GM21723 (cell line): Measurements from ENCODE around the gene DAD1.

Experiments
- ATAC-seq: cut with Tn5 transposase; IDR thresholded peaks from one replicate; pipeline ENCODE4 v1.9.1; 2021; ENCODE audit warnings: mild to moderate bottlenecking, moderate library complexity; ENCODE audit not compliant: unreplicated experiment

Gene DAD1

DNA sequence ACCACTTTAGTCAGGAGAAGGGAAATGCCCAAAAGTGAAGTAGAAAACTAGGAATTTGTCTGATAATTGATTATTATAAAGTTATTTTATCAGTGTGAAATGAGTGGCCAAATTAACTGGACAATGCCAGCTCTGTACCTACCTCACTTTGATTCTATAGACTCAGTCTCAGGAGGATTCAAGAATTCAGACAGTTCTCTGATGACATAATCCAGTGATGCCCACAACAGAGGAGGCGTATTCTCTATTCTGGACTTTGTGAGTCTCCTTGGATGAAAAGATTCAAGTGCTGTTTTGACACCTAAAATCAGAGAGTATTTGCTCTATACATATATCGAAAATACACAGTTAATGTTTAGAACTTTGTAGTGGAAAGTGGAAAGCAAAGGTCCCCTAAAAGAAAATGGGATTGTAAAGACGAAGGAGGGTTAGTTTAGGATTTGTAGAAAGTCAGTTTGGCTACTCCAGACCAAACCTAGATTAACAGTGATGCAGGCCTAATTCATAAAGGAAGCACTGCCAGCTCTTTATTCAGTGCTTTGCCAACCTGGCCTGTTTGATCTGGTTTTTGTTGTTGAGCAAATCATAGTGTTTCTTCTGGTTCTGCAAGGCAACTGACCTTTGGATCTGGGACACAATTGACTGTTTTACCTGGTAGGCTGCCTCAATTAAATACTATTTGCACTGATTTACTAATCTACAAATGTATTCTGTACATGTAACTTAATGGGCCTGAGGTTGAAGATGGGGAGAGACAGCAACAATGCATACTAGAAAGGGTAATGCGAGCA is 67.4 kb downstream of the DAD1 start:
- ATAC-seq: no peak

DNA sequence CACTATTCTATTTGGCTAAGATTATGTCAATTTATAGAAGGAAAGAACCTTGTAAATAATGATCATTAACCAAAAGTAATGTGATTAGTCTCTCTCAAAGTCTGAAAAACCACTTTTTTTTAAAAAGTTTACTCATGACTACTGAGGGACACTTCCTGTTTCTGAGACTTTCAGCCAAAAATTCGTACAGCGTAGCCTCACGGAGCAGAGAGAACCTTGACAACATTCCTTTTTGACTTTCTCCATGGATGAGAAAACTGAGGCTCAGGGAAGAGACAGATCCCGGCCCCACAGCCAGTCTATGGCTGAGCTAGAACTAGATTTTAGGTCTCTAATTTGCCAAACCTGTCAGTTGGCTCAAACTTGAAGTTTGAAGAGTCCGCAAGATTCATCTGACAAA is 68.2 kb downstream of the DAD1 start:
- ATAC-seq: no peak

GRCh38 chr14:22519877-22520685 is 68.9 kb downstream of the DAD1 start:
- no peak for ATAC-seq

- no peak for ATAC-seq
These were observed 71.0 kb downstream of the DAD1 start for GRCh38 chr14:22518073-22518472.

GRCh38 chr14:22517117-22517720 is 71.8 kb downstream of the DAD1 start:
- no peak for ATAC-seq

- no peak for ATAC-seq
These were observed 73.1 kb downstream of the DAD1 start for GRCh38 chr14:22515929-22516328.
